GM18868 (cell line): ENCODE results near the gene SLAMF1.
A peak's percentile ranks its signal among the peaks of the same experiment; 100 is the strongest.

Experiments
- ATAC-seq: cut with Tn5 transposase; IDR thresholded peaks from one replicate; pipeline ENCODE4 v1.9.1; 2021; ENCODE audit warnings: mild to moderate bottlenecking, moderate library complexity; ENCODE audit not compliant: unreplicated experiment

The SLAMF1 gene

GRCh38 chr1:160625725-160626498 is 20.9 kb downstream of the SLAMF1 start:
- no peak for ATAC-seq

GRCh38 chr1:160625321-160625720 is 21.5 kb downstream of the SLAMF1 start:
- no peak for ATAC-seq

- ATAC-seq: no peak
Observed at GRCh38 chr1:160624464-160624863, 22.4 kb downstream of the SLAMF1 start.

DNA sequence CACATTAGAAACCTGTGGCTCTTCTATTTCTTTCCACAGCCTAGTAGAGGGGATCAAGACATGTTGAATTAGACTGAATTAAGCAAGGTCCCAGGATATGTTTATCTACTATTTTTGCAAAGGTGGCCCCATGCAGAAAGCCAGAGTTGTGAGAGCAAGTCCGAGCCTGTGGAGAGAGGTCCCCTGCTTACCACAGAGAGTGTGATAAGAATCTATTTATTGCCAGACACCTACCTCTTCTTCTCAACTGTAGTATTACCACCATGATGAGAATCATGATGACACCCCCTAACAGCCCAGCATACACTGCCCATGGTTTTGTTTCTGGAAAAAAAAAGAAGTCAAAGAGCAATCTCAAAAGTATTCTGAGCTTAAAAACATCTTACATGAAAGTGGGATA is 23.0 kb downstream of the SLAMF1 start:
- ATAC-seq: peak; percentile 23

DNA sequence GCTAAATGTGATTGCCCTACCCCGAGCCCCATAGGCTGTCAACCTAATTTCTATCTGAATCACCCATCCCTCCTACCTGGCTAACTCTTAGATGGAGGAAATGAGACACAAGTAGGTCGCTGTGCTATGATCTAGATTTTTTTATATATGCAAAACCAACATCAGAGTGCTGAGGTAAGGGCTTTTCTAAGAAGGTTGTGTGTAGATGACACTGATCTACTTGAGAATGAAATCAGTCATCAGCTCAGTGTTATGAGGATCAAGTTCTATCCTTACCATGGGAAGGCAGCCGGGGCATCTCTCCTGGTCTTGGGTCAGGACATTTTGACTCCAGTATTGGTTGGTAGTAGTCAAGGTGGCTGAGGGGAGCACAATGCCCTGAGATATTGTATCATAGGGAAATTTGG is 23.6 kb downstream of the SLAMF1 start:
- peak; percentile 14 for ATAC-seq

- ATAC-seq: no peak
Observed at GRCh38 chr1:160622501-160623226, 24.2 kb downstream of the SLAMF1 start.

DNA sequence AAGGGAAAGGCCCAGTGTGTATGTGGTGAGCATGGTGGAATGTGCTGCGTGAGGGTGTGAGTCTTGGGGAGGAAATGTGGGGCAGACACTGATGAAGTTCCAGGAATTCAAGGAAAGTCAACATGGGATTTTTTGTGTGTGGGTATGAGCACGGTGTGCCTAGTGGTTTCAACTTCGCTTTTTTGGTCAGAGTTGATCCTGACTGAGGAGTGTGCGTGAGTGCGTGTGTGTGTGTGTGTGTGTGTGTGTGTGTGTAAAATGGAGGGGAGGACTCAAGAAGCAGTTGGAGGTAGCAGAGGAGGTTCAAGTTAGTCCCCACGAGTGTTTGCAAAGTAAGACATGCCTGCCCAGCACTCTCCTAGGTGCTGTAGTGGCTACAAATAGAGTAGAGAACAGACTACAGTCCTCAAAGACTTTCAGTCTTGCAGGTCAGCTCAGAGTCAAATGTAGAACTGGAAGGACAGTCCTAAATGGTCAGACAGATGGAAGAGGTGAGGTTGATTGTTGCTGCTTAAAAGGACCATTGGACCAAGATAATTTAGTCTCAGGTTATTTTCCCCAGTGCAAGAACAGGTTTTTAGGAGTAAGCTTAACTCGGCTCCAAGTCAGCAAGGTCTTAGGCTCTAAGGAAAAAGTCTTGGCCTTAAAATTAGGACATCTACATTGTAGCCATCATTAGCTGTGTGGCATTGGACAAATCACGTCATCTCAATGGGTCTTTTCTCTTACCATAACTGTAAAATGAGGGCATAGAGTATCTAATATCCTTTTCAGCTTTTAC is 25.0 kb downstream of the SLAMF1 start:
- no peak for ATAC-seq

DNA sequence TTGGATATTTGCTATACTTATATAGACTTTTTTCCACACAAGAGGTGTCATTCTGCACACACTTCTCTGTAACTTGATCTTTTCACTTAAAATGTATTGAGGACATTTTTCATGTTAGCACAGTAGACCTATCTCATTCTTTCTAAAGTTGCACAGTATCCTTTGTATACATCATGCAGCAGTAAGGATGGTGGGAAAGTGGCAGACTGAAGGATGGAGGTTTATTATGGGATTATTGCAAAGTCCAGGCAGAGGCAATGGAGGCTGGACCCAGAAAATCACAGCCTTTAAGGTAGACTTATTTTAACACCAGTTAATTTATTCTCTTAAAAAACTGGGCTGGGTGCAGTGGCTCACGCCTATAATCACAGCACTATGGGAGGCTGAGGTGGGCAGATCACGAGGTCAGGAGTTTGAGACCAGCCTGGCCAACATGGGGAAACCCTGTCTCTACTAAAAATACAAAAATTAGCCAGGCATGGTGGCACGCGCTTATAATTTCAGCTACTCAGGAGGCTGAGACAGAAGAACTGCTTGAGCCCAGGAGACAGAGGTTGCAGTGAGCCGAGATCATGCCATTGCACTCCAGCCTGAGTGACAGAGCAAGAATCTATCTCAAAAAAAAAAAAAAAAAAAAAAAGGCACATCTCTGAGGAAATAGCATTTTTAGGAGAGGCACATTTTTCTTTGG is 25.8 kb downstream of the SLAMF1 start:
- no peak for ATAC-seq

DNA sequence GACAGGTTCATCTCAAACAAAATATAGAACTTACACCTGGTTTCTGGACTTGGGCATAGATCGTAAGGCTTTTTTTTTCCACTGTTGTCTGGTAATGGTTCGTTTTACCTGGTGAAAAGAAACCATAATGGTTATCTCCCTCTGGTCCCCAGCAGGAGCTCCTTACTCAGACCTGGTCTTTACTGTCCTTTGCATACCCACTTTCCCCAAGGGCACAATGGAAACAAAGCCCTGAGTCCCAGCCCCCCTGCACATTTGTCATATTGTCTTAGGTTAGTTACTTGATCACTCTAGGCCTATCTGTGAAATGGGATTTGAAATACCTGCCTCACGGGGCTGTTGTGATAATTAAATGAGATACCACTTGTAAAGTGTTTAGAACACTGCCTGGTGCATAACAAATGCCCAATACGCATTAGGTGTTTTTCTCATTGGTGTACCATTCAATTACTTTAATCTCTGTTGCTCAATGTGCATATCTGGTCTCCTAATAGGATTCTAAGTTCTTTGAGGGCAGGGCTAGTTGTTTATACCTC is 27.0 kb downstream of the SLAMF1 start:
- no peak for ATAC-seq

- ATAC-seq: peak; percentile 32
Observed at GRCh38 chr1:160618763-160619274, 28.0 kb downstream of the SLAMF1 start.

DNA sequence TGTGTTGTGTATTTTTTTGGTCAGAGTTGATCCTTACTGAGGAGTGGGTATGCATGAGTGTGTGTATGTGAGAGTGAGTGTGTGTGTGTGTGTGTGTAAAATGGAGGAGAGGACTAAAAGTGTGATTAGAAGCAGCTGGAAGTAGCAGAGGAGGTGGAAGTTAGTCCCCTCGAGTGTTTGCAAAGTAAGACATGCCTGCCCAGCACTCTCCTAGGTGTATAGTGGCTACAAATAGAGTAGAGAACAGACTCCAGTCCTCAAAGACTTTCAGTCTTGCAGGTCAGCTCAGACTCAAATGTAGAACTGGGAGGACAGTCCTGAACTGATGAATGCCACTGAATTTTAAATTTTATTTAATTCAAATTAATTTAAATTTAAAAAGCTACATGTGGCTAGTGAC is 28.5 kb downstream of the SLAMF1 start:
- no peak for ATAC-seq

- no peak for ATAC-seq
Observed at GRCh38 chr1:160615660-160616059, 31.2 kb downstream of the SLAMF1 start.

DNA sequence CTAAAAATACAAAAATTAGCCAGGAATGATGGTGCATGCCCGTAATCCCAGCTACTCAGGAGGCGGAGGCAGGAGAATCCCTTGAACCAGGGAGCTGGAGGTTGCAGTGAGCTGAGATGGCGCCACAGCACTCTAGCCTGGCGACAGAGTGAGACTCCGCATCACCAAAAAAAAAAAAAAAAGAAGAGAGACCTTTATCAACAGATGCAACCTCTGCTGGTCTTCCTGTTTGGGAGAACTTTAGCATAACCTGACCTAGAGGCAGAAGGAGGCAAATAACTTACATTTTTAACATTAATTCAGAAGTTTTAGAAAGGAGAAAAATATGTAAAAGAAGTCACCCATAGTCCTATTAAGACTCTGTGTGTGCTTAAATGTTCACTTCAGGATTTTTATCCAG is 32.4 kb downstream of the SLAMF1 start:
- no peak for ATAC-seq

DNA sequence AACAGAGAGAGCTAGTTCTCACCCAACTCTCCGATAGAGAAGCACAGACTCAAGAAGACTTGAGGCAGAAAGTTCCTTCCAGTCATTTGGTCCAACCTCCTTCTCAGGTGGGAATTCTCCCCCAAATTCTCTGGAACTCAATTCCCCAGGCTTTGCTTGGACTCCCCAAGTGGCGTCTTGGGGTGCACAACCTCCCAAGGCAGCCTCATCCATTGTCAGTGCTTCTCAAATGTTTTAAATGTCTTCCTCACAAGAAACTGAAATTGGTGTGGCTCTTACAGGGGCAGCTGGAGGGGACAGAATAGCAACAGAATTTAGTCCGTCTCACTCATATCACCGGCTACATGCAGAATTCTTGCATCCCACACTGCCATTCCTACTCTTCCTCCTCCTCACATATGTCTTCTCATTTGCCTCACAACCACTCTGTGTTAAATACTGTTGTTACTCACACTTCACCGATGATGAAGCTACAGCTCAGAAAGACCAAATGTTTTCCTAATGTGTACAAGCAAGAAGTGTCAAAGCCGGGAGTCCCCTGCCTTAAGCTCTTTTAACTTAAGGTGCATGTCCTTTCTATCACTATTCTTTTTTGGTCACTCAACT is 34.1 kb downstream of the SLAMF1 start:
- no peak for ATAC-seq

DNA sequence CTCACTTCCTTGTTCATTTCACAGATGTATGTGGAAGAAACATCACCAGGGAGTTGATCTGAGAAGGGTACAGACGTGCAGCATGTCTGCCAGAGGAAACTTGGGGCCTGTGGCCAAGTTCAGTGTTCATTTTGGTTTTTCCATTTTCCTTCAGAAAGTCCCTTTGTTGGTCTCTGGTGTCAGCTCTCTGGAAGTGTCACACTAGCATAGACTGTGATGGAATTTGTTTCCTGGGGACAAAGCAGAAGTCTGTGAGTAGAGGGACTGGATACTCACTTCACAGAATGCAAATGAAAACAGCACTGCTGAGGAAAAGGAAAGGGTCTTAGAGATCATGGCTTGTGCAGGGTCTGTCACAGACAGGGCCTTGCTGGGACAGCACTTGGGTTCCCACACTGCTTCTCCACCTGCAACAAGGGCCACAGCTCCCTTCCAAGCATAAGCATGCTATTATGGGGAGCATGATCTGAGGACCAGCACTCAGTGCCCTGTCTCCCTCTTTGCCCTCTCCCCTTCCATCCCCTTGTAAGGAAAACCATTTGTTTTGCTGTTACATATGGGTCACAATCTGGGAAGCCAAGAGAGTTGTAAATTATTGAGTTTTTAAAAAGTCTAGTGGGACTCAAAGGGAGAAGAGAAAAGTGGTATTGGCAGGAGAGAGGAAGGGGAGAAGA is 36.1 kb downstream of the SLAMF1 start:
- ATAC-seq: no peak

GRCh38 chr1:160608941-160609340 is 37.9 kb downstream of the SLAMF1 start:
- ATAC-seq: no peak

GRCh38 chr1:160608514-160608913 is 38.3 kb downstream of the SLAMF1 start:
- ATAC-seq: peak; percentile 26

DNA sequence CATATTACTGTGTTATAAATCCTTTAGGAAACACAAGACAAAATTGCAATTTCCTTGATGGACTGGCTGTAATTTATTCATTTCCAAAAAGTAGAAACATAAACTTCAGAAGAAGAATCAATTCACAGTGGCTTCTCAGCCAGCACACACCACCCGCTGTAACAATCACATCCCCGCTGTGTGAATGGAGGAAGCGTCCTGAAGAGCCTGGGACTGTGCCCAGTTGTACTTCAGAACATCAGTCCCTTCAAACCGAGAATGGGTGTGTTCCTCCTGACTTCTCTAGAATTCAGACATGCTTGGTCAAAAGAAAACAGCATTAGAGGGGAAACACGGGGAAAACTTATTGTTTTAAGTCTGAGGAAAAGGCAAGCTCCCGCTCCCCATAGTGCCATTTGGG is 38.8 kb downstream of the SLAMF1 start:
- peak; percentile 37 for ATAC-seq

DNA sequence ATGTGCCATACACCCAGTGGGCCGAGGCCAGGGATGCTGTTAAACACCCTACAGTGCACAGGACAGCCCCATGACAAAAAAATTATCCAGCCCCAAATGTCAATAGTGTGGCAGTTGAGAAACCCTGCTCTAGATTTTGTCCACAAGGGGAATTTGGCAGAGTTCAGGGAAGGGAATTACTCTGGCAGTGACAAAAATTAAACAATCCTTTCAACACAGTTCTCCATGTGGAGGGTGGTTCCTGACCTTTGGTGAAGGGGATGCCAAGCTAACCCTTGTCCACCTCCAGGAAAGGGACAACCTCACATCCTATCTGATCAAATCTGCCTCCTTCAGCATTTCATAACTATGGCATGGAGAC is 39.2 kb downstream of the SLAMF1 start:
- ATAC-seq: peak; percentile 3
